A549 (cell line): ENCODE data around the gene TLCD3A. TPM values are rescaled to one million over a fixed set of nuclear protein-coding genes. Genes with fewer than 3 reads are reported as not detected.

Experiments
- ATAC-seq, 2 experiments: fragments of 200-7000 bp in 1 of 2; fragments of >200 bp in 1 of 2; cut with Nextera tagmentation in 1 of 2; cut with Tn5 transposase in 1 of 2; 3 replicates each; pipeline versions ENCODE4 v1.8.0 to v1.9.1; 2018 to 2020; ENCODE audit warnings: mild to moderate bottlenecking in 1 of 2, moderate library complexity in 1 of 2
- CTCF ChIA-PET: fragments of 300-600 bp; sonication (Branson Sonifier 250); formaldehyde crosslinking; extraction: SDS; loops from one replicate; lab custom pipeline; 2021; ENCODE audit warnings: antibody characterized with exemption, inconsistent platforms; lab: Yijun Ruan, JAX
- POLR2A ChIA-PET: fragments of 350-600 bp; formaldehyde crosslinking; extraction: SDS; loops from one replicate; lab custom pipeline; 2021; ENCODE audit warnings: antibody characterized with exemption, inconsistent platforms; lab: Yijun Ruan, JAX
- DNase-seq, 2 experiments: peaks; one replicate each; pipeline versions ENCODE4 v3.0.0 to v3.0.0-alpha.2; 2011 to 2016; ENCODE audit warnings: low read depth in 1 of 2, low spot score in 1 of 2
- FAIRE-seq: peaks from 2 replicates; lab custom pipeline; 2011; peaks lifted over from hg19 to GRCh38; lab: Jason Lieb, UNC
- H3K27ac ChIP-seq, 2 experiments: fragments of >200 bp; sonication (Bioruptor Twin); formaldehyde crosslinking; 3 replicates each; pipeline ENCODE4 v1.5.1; 2016 to 2017
- H3K4me1 ChIP-seq: fragments of >200 bp; sonication (Bioruptor Twin); formaldehyde crosslinking; 3 replicates; pipeline ENCODE4 v1.6.1; 2016
- H3K4me2 ChIP-seq: fragments of >200 bp; sonication (Bioruptor Twin); formaldehyde crosslinking; 3 replicates; pipeline ENCODE4 v1.6.1; 2016
- H3K4me3 ChIP-seq: fragments of >200 bp; sonication (Bioruptor Twin); formaldehyde crosslinking; 3 replicates; pipeline ENCODE4 v1.5.1; 2016
- H3K9me3 ChIP-seq: fragments of >200 bp; sonication (Bioruptor Twin); formaldehyde crosslinking; 3 replicates; pipeline ENCODE4 v1.6.1; 2016
- ATOH8 ChIP-seq: fragments of 250-450 bp; sonication (Bioruptor Pico); IDR thresholded peaks from 2 replicates; pipeline ENCODE4 v1.5.0; 2020; ENCODE audit warnings: low read depth, mild to moderate bottlenecking, moderate library complexity
- BCL3 ChIP-seq: fragments of >200 bp; sonication (Bioruptor Twin); formaldehyde crosslinking; IDR thresholded peaks from 3 replicates; pipeline ENCODE4 v1.6.1; 2016
- BHLHE40 ChIP-seq: IDR thresholded peaks from 2 replicates; pipeline ENCODE4 v1.6.1; 2012; ENCODE audit warnings: low read depth, low read length, inconsistent platforms
- CBX2 ChIP-seq: fragments of 200-600 bp; sonication (generic); IDR thresholded peaks from 2 replicates; pipeline ENCODE4 v1.6.1; 2016; ENCODE audit warnings: low read depth, mild to moderate bottlenecking, borderline replicate concordance
- CEBPB ChIP-seq, 2 experiments: fragments of >200 bp in 1 of 2; sonication (Bioruptor Twin) in 1 of 2; formaldehyde crosslinking in 1 of 2; IDR thresholded peaks; 2 replicates each; pipeline ENCODE4 v1.6.1; 2012 to 2016
- CHD2 ChIP-seq: fragments of 150-350 bp; IDR thresholded peaks from 2 replicates; pipeline ENCODE4 v1.6.1; 2014; ENCODE audit warnings: low read length; ENCODE audit not compliant: partially characterized antibody
- CHD4 ChIP-seq: fragments of 200-600 bp; sonication (generic); IDR thresholded peaks from 2 replicates; pipeline ENCODE4 v1.6.1; 2016; ENCODE audit warnings: antibody characterized with exemption, mild to moderate bottlenecking, borderline replicate concordance
- E2F6 ChIP-seq: IDR thresholded peaks from 2 replicates; pipeline ENCODE4 v1.6.1; 2012; ENCODE audit warnings: low read depth, borderline replicate concordance
- EHF ChIP-seq: fragments of 250-450 bp; sonication (Bioruptor Pico); IDR thresholded peaks from 2 replicates; pipeline ENCODE4 v1.5.0; 2020; ENCODE audit warnings: mild to moderate bottlenecking
- EHMT2 ChIP-seq: fragments of 200-600 bp; sonication (generic); IDR thresholded peaks from 2 replicates; pipeline ENCODE4 v1.6.1; 2016; ENCODE audit warnings: antibody characterized with exemption, low read depth, mild to moderate bottlenecking, moderate library complexity
- ESRRA ChIP-seq: fragments of 150-350 bp; IDR thresholded peaks from 2 replicates; pipeline ENCODE4 v1.6.1; 2014; ENCODE audit warnings: mild to moderate bottlenecking, low read length, borderline replicate concordance
- FOSB ChIP-seq: fragments of 250-450 bp; sonication (Bioruptor Pico); IDR thresholded peaks from 2 replicates; pipeline ENCODE4 v1.5.0; 2020; ENCODE audit warnings: mild to moderate bottlenecking, moderate library complexity
- HDAC2 ChIP-seq: fragments of 200-600 bp; sonication (generic); IDR thresholded peaks from 2 replicates; pipeline ENCODE4 v1.6.1; 2016
- HEYL ChIP-seq: fragments of 250-450 bp; sonication (Bioruptor Pico); IDR thresholded peaks from 2 replicates; pipeline ENCODE4 v1.8.0; 2021; ENCODE audit warnings: mild to moderate bottlenecking, moderate library complexity
- HOXA7 ChIP-seq: fragments of 250-450 bp; sonication (Bioruptor Pico); IDR thresholded peaks from 2 replicates; pipeline ENCODE4 v1.5.0; 2020; ENCODE audit warnings: mild to moderate bottlenecking, moderate library complexity
- HOXB13 ChIP-seq: fragments of 250-450 bp; sonication (Bioruptor Pico); IDR thresholded peaks from 2 replicates; pipeline ENCODE4 v1.5.0; 2020; ENCODE audit warnings: low read depth, mild to moderate bottlenecking, moderate library complexity
- HOXB5 ChIP-seq: fragments of 250-450 bp; sonication (Bioruptor Pico); IDR thresholded peaks from 2 replicates; pipeline ENCODE4 v1.5.0; 2020; ENCODE audit warnings: mild to moderate bottlenecking, moderate library complexity
- JUN ChIP-seq, 2 experiments: fragments of >200 bp; sonication (Bioruptor Twin); formaldehyde crosslinking; IDR thresholded peaks; 2 replicates in 1 of 2; 3 replicates in 1 of 2; pipeline ENCODE4 v1.6.1; 2016 to 2017
- KDM5A ChIP-seq: fragments of 200-600 bp; sonication (generic); IDR thresholded peaks from 2 replicates; pipeline ENCODE4 v1.6.1; 2016; ENCODE audit warnings: antibody characterized with exemption, mild to moderate bottlenecking
- MAX ChIP-seq: IDR thresholded peaks from 2 replicates; pipeline ENCODE4 v1.6.1; 2012
- MAZ ChIP-seq: fragments of 150-350 bp; IDR thresholded peaks from 2 replicates; pipeline ENCODE4 v1.6.1; 2014; ENCODE audit warnings: antibody characterized with exemption, low read depth, low read length, borderline replicate concordance
- MYC ChIP-seq: IDR thresholded peaks from 2 replicates; pipeline ENCODE4 v1.6.1; 2012; ENCODE audit warnings: mild to moderate bottlenecking, inconsistent platforms, low read length, improper control_type of control experiment, borderline replicate concordance
- NR3C1 ChIP-seq: fragments of >200 bp; sonication (Bioruptor Twin); formaldehyde crosslinking; IDR thresholded peaks from 3 replicates; pipeline ENCODE4 v1.6.1; 2017
- PHF8 ChIP-seq: fragments of 200-600 bp; sonication (generic); IDR thresholded peaks from 2 replicates; pipeline ENCODE4 v1.6.1; 2016; ENCODE audit warnings: low read depth, mild to moderate bottlenecking, antibody characterized with exemption, moderate library complexity, borderline replicate concordance
- RCOR1 ChIP-seq: fragments of 150-350 bp; IDR thresholded peaks from 2 replicates; pipeline ENCODE4 v1.6.1; 2014; ENCODE audit warnings: antibody characterized with exemption, low read length, low read depth
- REST ChIP-seq: fragments of 200-600 bp; sonication (generic); IDR thresholded peaks from 2 replicates; pipeline ENCODE4 v1.6.1; 2016; ENCODE audit warnings: antibody characterized with exemption, mild to moderate bottlenecking, moderate library complexity
- SREBF2 ChIP-seq: fragments of 450-650 bp; IDR thresholded peaks from 2 replicates; pipeline ENCODE4 v1.6.1; 2014; ENCODE audit warnings: mild to moderate bottlenecking, moderate library complexity
- TP53 ChIP-seq: fragments of 250-450 bp; sonication (Bioruptor Pico); IDR thresholded peaks from 2 replicates; pipeline ENCODE4 v1.5.0; 2021; ENCODE audit warnings: mild to moderate bottlenecking, moderate library complexity
- ZC3H11A ChIP-seq: fragments of 450-650 bp; IDR thresholded peaks from 2 replicates; pipeline ENCODE4 v1.6.1; 2014; ENCODE audit warnings: antibody characterized with exemption, mild to moderate bottlenecking
- WGBS: methylation state at CpG from one replicate; pipeline ENCODE4 v1.1.6; 2017; ENCODE audit errors: missing lambda C conversion rate; 5-methylcytosine and 5-hydroxymethylcytosine counted together
- polyA plus RNA-seq, 4 experiments: library from polyadenylated mRNA; depleted of rRNA in 3 of 4; stranded (reverse); fragments of >200 nt; fragmentation: RNase III in 1 of 4; extraction: RNeasy Plus Mini Kit Qiagen cat#74134 plus additional on column Dnase treatment in 1 of 4; gene quantifications; 2 replicates in 3 of 4; 3 replicates in 1 of 4; pipeline ENCODE4 v1.2.3, GENCODE V29; 2011 to 2017
- TF ChIP-seq, protein P1 (sequence below): fragments of 450-650 bp; IDR thresholded peaks from 2 replicates; pipeline ENCODE4 v1.6.1; 2014; ENCODE audit warnings: antibody characterized with exemption

The TLCD3A gene
- polyA plus RNA-seq, 2 of the 4 experiments (the other 2 are of a cell fraction), result 29.5 to 31.5 TPM

GRCh38 chr17:751269-752001 lies 19.0 kb downstream of the TLCD3A start (continued):
- TF ChIP-seq HOXA7 (no peak), ZC3H11A (no peak), HEYL (CRISPR knock-in tag) (no peak), CBX2 (no peak), ATOH8 (CRISPR knock-in tag) (no peak), REST (no peak), MAX (peak; percentile 92; the same call in 1 of the 2 replicates), MYC (peak; percentile 80; the same call in 1 of the 2 replicates), SREBF2 (no peak)
- TF ChIP-seq, protein P1, sequence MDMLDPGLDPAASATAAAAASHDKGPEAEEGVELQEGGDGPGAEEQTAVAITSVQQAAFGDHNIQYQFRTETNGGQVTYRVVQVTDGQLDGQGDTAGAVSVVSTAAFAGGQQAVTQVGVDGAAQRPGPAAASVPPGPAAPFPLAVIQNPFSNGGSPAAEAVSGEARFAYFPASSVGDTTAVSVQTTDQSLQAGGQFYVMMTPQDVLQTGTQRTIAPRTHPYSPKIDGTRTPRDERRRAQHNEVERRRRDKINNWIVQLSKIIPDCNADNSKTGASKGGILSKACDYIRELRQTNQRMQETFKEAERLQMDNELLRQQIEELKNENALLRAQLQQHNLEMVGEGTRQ, result no peak
- TF ChIP-seq, all 56 proteins: peak for 9

GRCh38 chr17:752002-752619 lies 19.7 kb downstream of the TLCD3A start, which contains the start of gene GEMIN4:
Gene GEMIN4 (minus strand): TSS chr17:752264. CDS start chr17:752142, 122 bp downstream.
- no peak for FAIRE-seq
- ChIA-PET CTCF (interaction anchor here (0.7 to 6.1 kb wide), 27 partner anchors 7 to 602 kb away, joined by 3 to 41 read pairs (median 5); partner anchors contain the start of genes GLOD4, MRM3, NXN and TIMM22), POLR2A (interaction anchor here (1.3 to 1.7 kb wide), 3 partner anchors 19 to 37 kb away, joined by 4 to 6 read pairs (median 6); partner anchors contain the start of genes GLOD4, MRM3 and VPS53)
- Histone ChIP-seq H3K9me3 (no peaks in the 10 kb centered on the region), H3K4me1 (peaks cover 10% of the 10 kb centered on the region), H3K4me2 (peak within 1 kb of the TSS; percentile 96), H3K4me3 (peak within 1 kb of the TSS; percentile 97), H3K27ac (peak within 1 kb of the TSS; percentile 97 to 98)
- under 1% methylated on average over 30 of the region's 87 CpGs for WGBS
- ATAC-seq, result peak; percentile 79 to 91
- peak; percentile 94 to 95 for DNase-seq
- no peak for TF ChIP-seq EHF (CRISPR knock-in tag)
- no peak for TF ChIP-seq RCOR1
- TF ChIP-seq MYC, result no peak
- TF ChIP-seq NR3C1, result no peak
- no peak for TF ChIP-seq FOSB
- TF ChIP-seq JUN (IDR thresholded peaks at IDR 0.05), result peak in 1 of 2 experiments; percentile 97; a peak in 3 of 5 replicates
- no peak for TF ChIP-seq TP53 (CRISPR knock-in tag)
- no peak for TF ChIP-seq HEYL (CRISPR knock-in tag)
- TF ChIP-seq PHF8, result peak; percentile 95
- TF ChIP-seq CEBPB (IDR thresholded peaks at IDR 0.05), result no peak
- TF ChIP-seq CHD4, result no peak
- TF ChIP-seq KDM5A, result no peak
- TF ChIP-seq HDAC2, result no peak
- no peak for TF ChIP-seq CBX2
- TF ChIP-seq BHLHE40, result no peak
- TF ChIP-seq ESRRA, result no peak
- peak; percentile 93 for TF ChIP-seq BCL3
- TF ChIP-seq HOXB13 (CRISPR knock-in tag), result no peak
- TF ChIP-seq MAZ, result no peak
- TF ChIP-seq HOXB5 (CRISPR knock-in tag), result peak; percentile 9; the same call in 1 of the 2 replicates
- no peak for TF ChIP-seq CHD2
- TF ChIP-seq EHMT2, result no peak
- TF ChIP-seq ZC3H11A, result no peak; the same call in 1 of the 2 replicates
- peak; percentile 88 for TF ChIP-seq E2F6
